ENCODE measurements around the gene IL1R2.

DNA sequence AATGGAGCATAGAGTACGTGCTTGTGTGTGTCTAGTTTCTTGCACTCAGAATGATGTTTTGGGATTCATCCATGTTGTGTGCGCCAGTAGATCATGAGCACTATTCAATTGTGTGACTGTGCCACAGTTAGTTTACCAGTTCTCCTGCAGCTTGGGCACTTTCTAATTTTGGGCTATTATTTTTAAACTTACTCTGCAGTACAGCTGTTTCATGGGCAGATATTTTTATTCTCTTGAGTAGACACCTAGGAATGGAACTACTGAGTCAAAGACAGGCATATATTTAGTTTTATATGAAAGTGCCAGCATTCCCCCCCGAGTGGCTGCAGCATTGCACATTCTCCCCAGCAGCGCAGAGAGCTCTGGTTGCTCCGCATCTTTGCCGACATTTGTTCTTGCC lies 74.8 kb downstream of the IL1R2 start:
- TF ChIP-seq EZH2 (IDR thresholded peaks at IDR 0.05) (no peak), POLR2AphosphoS5 (IDR thresholded peaks at IDR 0.05; ENCODE audit: borderline replicate concordance, low read depth, low read length) (no peak), FOXP2 (optimal IDR thresholded peaks at IDR 0.05; ENCODE audit: control extremely low read depth, extremely low read length, insufficient read depth) (no peak)
